ENCODE results near the gene MUTYH. TPM values are rescaled to one million over a fixed set of nuclear protein-coding genes. Genes with fewer than 3 reads are reported as not detected.

Gene MUTYH
- total RNA-seq, 3 donors from 2014 or later (not counting 1 experiment from before 2014, with no cell fraction given) = 44.0 to 55.6 (median 51.5) TPM

DNA sequence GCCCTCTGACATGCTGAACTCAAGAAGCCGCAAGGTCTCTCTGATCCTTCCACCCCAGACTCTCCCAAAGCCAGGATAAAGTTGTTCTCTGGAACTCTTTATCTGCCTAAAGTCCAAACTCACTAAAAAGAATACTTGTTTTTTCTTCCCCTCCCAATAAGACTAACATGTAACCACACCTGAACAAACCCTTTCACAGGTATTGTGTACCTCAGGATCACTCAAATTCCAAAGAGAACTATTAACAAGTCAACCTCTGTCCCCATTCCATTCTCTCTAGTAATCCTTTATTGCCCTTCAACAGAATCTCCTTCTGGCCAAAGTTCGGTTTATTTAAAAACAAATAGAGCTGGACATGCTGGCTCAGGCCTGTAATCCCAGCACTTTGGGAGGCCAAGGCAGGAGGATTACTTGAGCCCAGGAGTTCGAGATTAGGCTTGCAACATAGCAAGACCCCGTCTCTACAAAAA lies 4.3 kb downstream of the MUTYH start:
- H3K4me3 Mint-ChIP-seq = no peak overlapping the region
- Histone ChIP-seq H3K36me3 (ENCODE audit: control insufficient read depth, insufficient read depth, low read length) (peaks cover 24% of the 10 kb centered on the region), H3K4me3 (ENCODE audit: low read length) (no peak overlapping the region), H3K27me3 (ENCODE audit: control insufficient read depth, insufficient read depth, low read length) (no peaks in the 10 kb centered on the region), H3K4me1 (ENCODE audit: control insufficient read depth, insufficient read depth, low read length) (peaks cover 24% of the 10 kb centered on the region), H3K27ac (ENCODE audit: low read length) (no peak overlapping the region), H3K9me3 (ENCODE audit: control insufficient read depth, insufficient read depth, low read length) (no peaks in the 10 kb centered on the region)
- H3K36me3 Mint-ChIP-seq = no peaks in the 10 kb centered on the region
- DNase-seq (no peak), ATAC-seq (no peak)
- TF ChIP-seq CTCF (IDR thresholded peaks at IDR 0.05) = no peak
- no peaks in the 10 kb centered on the region for H3K9me3 Mint-ChIP-seq
- H3K4me1 Mint-ChIP-seq = peaks cover 41 to 46% of the 10 kb centered on the region in 2 donors
- intact Hi-C loops (cut with micrococcal nuclease) = loop anchor here (5.0 kb wide), 1 partner anchor 246 kb away; the partner anchor contains the start of gene NASP
- H3K27ac Mint-ChIP-seq = no peak overlapping the region
- WGBS (ENCODE audit: insufficient coverage) = 99% methylated on average over 4 of the region's 4 CpGs
- H3K27me3 Mint-ChIP-seq (ENCODE audit: low read depth in 2 of 2) = no peaks in the 10 kb centered on the region

DNA sequence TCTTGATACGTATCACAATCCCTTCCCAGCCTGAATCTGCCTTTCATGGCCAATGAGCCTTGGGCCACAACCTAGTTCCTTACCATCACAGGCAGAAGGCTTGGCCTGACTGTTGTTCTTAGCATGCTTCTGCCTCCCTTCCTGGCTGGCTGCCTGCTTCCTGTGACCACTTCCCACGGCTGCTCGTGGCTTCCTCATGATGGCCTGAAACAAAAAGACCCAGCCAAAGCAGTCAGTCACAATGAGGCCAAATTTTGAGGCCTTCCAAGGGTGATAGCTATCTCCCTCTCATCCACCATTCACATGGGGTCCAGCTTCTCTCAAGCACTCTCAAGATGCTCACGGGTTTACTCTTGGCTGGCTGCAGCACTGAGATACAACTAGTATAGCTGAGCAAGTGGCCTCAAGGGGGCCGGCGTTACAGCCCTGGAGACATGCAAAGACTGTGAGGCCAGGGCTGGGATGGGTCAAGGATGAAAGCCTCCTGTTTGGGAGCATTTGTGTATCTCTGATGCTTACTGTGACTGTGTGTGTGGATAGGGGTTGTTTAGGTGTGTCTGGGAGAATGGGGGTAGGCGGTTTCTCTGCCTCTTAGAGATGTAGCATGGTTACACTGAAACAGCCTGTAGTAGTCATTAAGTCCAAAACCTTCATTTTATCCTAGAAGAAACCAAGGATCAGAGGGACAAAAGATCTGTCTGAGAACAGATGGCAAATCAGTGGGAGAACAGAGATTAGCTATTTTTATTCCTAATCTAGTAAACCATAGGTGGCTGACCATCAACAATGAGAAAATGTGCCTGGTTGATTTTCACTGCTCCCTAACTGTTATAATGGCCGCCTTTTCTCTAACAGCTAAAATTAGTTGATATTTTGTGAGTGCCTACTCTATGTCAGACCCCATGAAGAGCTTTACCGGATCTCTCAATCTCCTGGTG lies 5.7 kb downstream of the MUTYH start:
- TF ChIP-seq CTCF (IDR thresholded peaks at IDR 0.05) = no peak
- H3K27ac Mint-ChIP-seq = peak overlapping the region in 1 of 2 donors; percentile 74
- intact Hi-C loops (cut with micrococcal nuclease) = loop anchor here (5.0 kb wide), 1 partner anchor 248 kb away; the partner anchor contains the start of gene NASP
- DNase-seq = no peak
- WGBS (ENCODE audit: insufficient coverage) = 62% methylated on average over 8 of the region's 9 CpGs
- no peak for ATAC-seq
- Histone ChIP-seq H3K4me3 (ENCODE audit: low read length) (no peak overlapping the region), H3K27me3 (ENCODE audit: control insufficient read depth, insufficient read depth, low read length) (no peaks in the 10 kb centered on the region), H3K9me3 (ENCODE audit: control insufficient read depth, insufficient read depth, low read length) (no peaks in the 10 kb centered on the region), H3K36me3 (ENCODE audit: control insufficient read depth, insufficient read depth, low read length) (peaks cover 26% of the 10 kb centered on the region), H3K27ac (ENCODE audit: low read length) (no peak overlapping the region), H3K4me1 (ENCODE audit: control insufficient read depth, insufficient read depth, low read length) (peaks cover 15% of the 10 kb centered on the region)
- H3K4me1 Mint-ChIP-seq = peaks cover 30 to 34% of the 10 kb centered on the region in 2 donors
- H3K36me3 Mint-ChIP-seq = no peaks in the 10 kb centered on the region
- no peaks in the 10 kb centered on the region for H3K27me3 Mint-ChIP-seq (ENCODE audit: low read depth in 2 of 2)
- no peaks in the 10 kb centered on the region for H3K9me3 Mint-ChIP-seq
- H3K4me3 Mint-ChIP-seq = no peak overlapping the region

GRCh38 chr1:45332346-45332720 lies 7.9 kb downstream of the MUTYH start:
- Histone ChIP-seq H3K4me1 (ENCODE audit: control insufficient read depth, insufficient read depth, low read length) (peaks cover 9% of the 10 kb centered on the region), H3K36me3 (ENCODE audit: control insufficient read depth, insufficient read depth, low read length) (peaks cover 26% of the 10 kb centered on the region), H3K27ac (ENCODE audit: low read length) (no peak overlapping the region), H3K27me3 (ENCODE audit: control insufficient read depth, insufficient read depth, low read length) (no peaks in the 10 kb centered on the region), H3K4me3 (ENCODE audit: low read length) (no peak overlapping the region), H3K9me3 (ENCODE audit: control insufficient read depth, insufficient read depth, low read length) (no peaks in the 10 kb centered on the region)
- Mint-ChIP-seq H3K27me3 (ENCODE audit: low read depth in 2 of 2) (no peaks in the 10 kb centered on the region), H3K36me3 (no peaks in the 10 kb centered on the region), H3K9me3 (no peaks in the 10 kb centered on the region), H3K4me1 (peaks cover 8 to 13% of the 10 kb centered on the region in 2 donors), H3K4me3 (no peak overlapping the region), H3K27ac (no peak overlapping the region)
- ATAC-seq (no peak), DNase-seq (no peak)
- intact Hi-C loops (cut with micrococcal nuclease) = no loop called here
- 98% methylated on average over 10 of the region's 10 CpGs for WGBS (ENCODE audit: insufficient coverage)
- TF ChIP-seq CTCF (IDR thresholded peaks at IDR 0.05) = no peak

Data from natural killer cell (primary cell).